Stimulated activated CD4-positive, alpha-beta T cell treated with anti-CD3 and anti-CD28 coated beads, Interleukin-4, amount 100 ng/mL, for 1 hour (primary cell): ENCODE measurements around the gene STARD9.
A peak's percentile ranks its signal among the peaks of the same experiment; 100 is the strongest.

Experiments
- DNase-seq: peaks from one replicate; pipeline ENCODE4 v3.0.0-alpha.2; 2020

Gene STARD9

DNA sequence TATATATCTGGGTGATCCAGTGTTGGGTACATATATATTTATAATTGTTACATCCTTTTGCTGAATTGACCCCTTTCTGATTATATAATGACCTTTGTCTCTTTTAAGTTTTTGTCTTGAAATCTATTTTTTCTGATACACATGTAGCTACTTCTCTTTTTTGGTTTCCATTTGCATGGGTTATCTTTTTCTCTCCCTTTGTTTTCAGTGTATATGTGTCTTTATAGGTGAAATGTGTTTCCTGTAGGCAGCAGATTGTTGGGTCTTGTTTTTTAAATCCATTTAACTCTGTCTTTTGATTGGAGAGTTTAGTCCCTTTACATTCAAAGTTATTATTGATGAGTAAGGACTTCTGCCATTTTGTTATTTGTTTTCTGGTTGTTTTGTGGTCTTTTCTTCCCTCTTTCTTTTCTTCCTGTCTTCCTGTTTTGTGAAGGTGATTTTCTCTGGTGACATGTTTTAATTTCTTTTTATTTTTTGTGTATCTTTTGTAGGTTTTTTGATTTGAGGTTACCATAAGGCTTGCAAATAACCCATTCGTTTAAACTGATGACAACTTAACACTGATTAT, 56.8 kb downstream of the STARD9 start:
- no peak for DNase-seq

- no peak for DNase-seq
These were observed 64.7 kb downstream of the STARD9 start for GRCh38 chr15:42640109-42640508.

GRCh38 chr15:42650208-42651066, 75.0 kb downstream of the STARD9 start:
- peak; percentile 34 for DNase-seq

GRCh38 chr15:42665827-42666226, 90.4 kb downstream of the STARD9 start:
- no peak for DNase-seq

GRCh38 chr15:42667855-42668254, 92.4 kb downstream of the STARD9 start:
- DNase-seq = no peak

- no peak for DNase-seq
These were observed 95.0 kb downstream of the STARD9 start for GRCh38 chr15:42670451-42670850.

DNA sequence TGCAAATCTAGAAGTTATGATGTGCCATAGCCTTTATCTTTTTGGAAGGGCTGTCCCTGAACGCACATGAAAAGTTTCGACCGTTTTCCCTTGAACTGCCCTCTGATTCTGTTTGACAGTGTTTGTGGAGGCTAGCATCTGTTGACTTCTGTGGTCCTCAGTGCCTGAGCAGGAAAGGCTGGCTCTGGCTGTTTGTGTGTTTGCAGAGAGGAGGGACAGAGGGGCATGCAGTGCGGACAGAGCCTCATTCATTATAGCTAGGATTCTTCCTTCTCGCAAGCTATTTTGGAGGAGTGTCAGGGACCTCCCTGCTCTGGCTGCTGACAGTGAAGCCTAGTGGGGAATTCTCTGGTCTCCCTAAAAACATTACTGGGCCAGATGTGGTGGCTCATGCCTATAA, 97.0 kb downstream of the STARD9 start:
- no peak for DNase-seq

DNA sequence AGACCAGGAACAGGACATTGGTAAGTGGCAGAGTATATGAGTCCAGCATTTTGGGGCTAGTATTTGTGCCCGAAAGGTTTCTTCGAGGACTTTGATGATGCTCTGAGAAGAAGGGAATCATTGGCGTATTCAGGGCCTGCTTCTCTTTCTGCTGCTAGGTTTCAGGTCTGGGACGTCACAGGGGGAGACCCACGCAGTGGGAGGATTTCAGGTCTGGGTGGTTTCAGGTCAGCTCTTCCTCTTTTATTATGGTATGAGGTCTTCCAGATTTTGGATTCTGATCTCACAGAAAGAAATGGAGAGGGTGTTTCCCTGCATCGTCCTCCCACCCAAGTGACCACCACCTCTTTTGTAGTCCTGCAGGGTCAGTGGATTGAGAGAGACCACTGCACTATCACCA, 99.1 kb downstream of the STARD9 start:
- no peak for DNase-seq

GRCh38 chr15:42675021-42675420, 99.6 kb downstream of the STARD9 start:
- no peak for DNase-seq

GRCh38 chr15:42679285-42680141, 104.1 kb downstream of the STARD9 start:
- DNase-seq = no peak

DNA sequence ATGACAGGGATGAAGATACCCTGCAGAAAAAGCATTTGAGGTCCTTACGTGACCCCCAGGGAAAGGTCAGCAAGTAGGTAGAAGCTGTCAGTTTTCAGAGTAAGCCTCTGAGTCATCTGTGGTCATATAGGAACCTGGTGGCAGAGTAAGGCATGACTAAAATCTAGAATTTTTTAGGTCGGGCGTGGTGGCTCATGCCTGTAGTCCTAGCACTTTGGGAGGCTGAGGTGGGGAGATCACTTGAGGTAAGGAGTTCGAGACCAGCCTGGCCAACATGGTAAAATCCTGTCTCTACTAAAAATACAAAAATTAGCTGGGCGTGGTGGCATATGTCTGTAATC, 104.7 kb downstream of the STARD9 start:
- peak; percentile 22 for DNase-seq

DNA sequence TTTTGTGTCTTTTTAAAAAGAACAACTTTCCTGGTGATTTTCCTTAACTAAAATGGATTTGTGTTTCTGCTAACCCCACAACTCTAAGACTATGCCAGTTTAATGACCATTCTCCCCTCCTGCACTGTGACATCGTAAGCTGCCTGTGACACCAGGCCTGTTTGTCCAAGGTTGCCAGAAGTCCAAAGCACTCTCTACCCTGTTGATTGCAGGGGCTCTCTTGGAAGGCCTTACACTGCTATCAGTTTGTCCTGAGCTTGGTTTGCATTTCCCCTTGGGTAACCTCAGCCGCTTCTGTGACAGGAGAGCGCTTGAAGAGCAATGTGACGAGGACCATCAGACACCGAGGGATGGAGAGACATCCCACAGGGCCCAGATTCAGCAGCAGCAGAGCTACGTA, 105.7 kb downstream of the STARD9 start:
- no peak for DNase-seq

DNA sequence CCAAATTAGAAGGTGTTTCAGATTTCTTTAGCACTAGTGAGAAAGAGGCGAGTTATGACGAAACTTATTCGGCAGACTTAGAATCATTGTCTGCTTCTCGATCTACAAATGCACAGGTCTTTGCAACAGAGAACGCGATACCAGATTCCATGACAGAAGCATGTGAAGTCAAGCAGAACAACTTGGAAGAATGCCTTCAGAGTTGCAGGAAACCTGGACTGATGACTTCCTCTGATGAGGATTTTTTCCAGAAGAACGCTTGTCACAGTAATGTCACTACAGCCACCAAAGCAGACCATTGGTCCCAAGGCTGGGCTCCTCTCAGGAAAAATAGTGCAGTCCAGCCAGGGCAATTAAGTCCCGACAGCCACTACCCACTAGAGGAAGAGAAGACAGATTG, 110.9 kb downstream of the STARD9 start:
- no peak for DNase-seq

DNA sequence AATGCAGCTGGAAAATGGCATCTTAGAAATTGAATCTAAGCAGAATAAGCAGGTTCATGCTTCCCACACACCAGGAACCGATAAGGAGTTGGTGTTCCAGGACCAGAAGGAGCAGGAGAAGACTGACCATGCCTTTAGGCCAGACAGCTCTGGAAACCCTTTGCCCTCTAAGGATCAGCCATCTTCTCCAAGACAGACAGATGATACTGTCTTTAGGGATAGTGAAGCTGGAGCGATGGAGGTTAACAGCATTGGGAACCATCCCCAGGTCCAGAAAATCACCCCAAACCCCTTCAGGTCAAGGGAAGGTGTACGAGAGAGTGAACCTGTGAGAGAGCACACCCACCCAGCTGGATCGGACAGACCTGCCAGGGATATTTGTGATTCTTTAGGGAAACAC, 112.3 kb downstream of the STARD9 start:
- DNase-seq = no peak

DNA sequence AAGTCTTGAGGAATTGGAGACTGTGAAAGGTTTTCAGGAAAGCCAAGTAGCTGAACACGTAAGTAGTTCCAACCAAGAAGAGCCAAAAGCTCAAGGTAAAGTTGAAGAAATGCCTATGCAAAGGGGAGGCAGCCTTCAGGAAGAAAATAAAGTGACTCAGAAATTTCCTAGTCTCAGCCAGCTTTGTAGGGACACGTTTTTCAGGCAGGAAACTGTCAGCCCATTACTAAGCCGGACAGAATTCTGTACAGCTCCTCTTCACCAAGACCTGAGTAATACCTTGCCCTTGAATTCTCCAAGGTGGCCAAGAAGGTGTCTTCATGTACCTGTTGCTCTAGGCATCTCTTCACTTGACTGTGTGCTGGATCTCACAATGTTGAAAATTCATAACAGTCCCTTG, 112.9 kb downstream of the STARD9 start:
- DNase-seq = no peak

DNA sequence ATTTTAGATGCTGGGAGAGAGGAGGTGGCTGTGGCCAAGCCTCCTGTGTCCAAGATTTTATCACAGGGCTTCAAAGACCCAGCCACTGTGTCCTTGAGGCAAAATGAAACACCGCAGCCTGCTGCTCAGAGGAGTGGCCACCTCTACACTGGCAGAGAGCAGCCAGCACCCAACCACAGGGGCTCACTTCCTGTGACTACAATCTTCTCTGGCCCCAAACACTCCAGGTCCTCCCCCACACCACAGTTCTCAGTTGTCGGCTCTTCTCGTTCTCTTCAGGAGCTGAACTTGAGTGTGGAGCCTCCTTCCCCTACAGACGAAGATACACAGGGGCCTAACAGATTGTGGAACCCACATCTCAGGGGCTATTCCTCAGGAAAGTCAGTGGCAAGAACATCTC, 115.9 kb downstream of the STARD9 start:
- no peak for DNase-seq

- DNase-seq = no peak
These were observed 116.4 kb downstream of the STARD9 start for GRCh38 chr15:42691770-42692169.

DNA sequence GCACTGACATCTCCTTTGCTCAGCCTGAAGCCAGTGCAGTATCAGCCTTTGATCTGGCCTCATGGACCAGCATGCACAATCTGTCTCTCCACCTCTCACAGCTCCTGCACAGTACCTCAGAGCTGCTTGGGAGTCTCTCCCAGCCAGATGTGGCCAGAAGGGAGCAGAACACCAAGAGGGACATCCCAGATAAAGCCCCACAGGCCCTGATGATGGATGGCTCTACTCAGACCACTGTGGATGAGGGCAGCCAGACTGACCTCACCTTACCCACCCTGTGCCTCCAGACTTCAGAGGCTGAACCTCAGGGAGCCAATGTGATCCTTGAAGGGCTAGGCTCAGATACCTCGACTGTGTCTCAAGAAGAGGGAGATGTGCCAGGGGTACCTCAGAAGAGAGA, 117.1 kb downstream of the STARD9 start:
- DNase-seq = no peak

DNA sequence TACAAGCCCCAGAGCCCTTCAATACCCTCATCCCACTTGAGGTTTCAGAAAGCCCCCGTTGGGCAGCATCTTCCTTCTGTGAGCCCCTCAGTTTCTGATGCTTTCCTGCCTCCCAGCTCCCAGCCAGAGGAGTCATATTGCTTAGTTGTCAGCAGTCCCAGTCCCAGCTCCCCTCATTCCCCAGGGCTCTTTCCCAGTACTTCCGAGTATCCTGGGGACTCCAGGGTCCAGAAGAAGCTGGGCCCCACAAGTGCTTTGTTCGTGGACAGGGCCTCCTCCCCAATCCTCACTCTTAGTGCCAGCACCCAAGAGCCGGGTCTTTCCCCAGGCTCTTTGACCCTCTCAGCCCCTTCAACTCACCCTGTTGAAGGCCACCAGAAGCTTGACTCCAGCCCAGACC, 117.6 kb downstream of the STARD9 start:
- DNase-seq = no peak

GRCh38 chr15:42693496-42693895, 118.1 kb downstream of the STARD9 start:
- no peak for DNase-seq

GRCh38 chr15:42693942-42694341, 118.5 kb downstream of the STARD9 start:
- no peak for DNase-seq

GRCh38 chr15:42694398-42694797, 119.0 kb downstream of the STARD9 start:
- no peak for DNase-seq

DNA sequence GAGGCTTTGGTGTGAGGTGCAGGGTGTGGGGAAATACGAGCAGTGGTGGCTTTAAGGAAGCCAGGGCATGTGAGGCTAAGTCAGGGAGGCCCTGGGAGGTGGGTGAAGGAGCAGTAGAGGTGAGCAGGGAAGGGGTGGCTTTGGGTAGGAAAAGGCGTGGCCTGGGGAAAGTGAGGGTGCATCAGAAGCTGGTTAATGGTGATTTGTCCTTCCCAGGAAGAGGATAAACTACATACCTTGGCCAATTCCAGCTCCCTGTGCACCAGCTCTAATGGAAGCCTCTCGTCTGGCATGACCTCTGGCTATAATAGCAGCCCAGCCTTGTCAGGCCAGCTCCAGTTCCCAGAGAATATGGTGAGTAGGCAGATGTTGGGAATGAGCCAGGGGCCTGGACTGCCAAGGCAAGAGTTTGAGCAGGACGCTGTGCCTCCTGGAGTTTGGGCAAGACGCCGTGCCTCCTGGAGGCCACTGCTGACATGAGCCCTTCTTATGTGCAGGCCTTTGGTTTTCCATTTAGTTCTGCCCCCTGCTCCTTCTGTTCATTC, 120.2 kb downstream of the STARD9 start:
- DNase-seq = no peak

- DNase-seq = no peak
These were observed 121.2 kb downstream of the STARD9 start for GRCh38 chr15:42696626-42697025.
